IMR-90 (cell line): ENCODE data around the gene LPCAT4. TPM values are rescaled to one million over a fixed set of nuclear protein-coding genes. Genes with fewer than 3 reads are reported as not detected.

Experiments used
- ATAC-seq: fragments of 200-7000 bp; cut with Tn5 transposase; 2 replicates; pipeline ENCODE4 v1.9.1; 2020; ENCODE audit warnings: low read depth, mild to moderate bottlenecking, moderate library complexity
- BruUV-seq: library from RNA; stranded (reverse); fragments of 400-500 nt; replicated peaks from 2 replicates; lab custom pipeline; 2021; lab: Mats Ljungman, UMichigan
- CTCF ChIA-PET: fragments of 300-600 bp; formaldehyde crosslinking; extraction: SDS; loops from one replicate; lab custom pipeline; 2021; ENCODE audit warnings: antibody characterized with exemption; lab: Yijun Ruan, JAX
- POLR2A ChIA-PET: fragments of 300-600 bp; sonication (Branson Sonifier 250); formaldehyde crosslinking; loops from one replicate; lab custom pipeline; 2022; ENCODE audit warnings: antibody characterized with exemption; ENCODE audit not compliant: unreplicated experiment; lab: Charles Lee
- DNase-seq: peaks from one replicate; pipeline ENCODE4 v3.0.0; 2013
- H2AFZ ChIP-seq: replicated peaks from 2 replicates; pipeline ENCODE3; 2013; ENCODE audit warnings: low read length, mild to moderate bottlenecking; ENCODE audit not compliant: poor library complexity
- H2AK5ac ChIP-seq: 2 replicates; pipeline ENCODE4 v1.6.1; 2013; ENCODE audit warnings: low read depth, low read length, inconsistent platforms
- H2AK9ac ChIP-seq: replicated peaks from 2 replicates; pipeline ENCODE3; 2013; ENCODE audit warnings: mild to moderate bottlenecking, low read depth, low read length, moderate library complexity; ENCODE audit not compliant: poor library complexity
- H2BK120ac ChIP-seq: 2 replicates; pipeline ENCODE4 v1.6.1; 2013; ENCODE audit warnings: low read depth, low read length, inconsistent platforms
- H2BK15ac ChIP-seq: 3 replicates; pipeline ENCODE4 v1.6.1; 2013; ENCODE audit warnings: low read depth, low read length, inconsistent platforms
- H2BK20ac ChIP-seq: 2 replicates; pipeline ENCODE4 v1.6.1; 2013; ENCODE audit warnings: low read depth, mild to moderate bottlenecking, inconsistent platforms, low read length, moderate library complexity
- H2BK5ac ChIP-seq: 2 replicates; pipeline ENCODE4 v1.6.1; 2013; ENCODE audit warnings: mild to moderate bottlenecking, low read depth, low read length, inconsistent platforms; ENCODE audit not compliant: poor library complexity, severe bottlenecking
- H3K14ac ChIP-seq: replicated peaks from 2 replicates; pipeline ENCODE4 v1.6.1; 2013; ENCODE audit warnings: low read depth, low read length, inconsistent platforms
- H3K18ac ChIP-seq: 2 replicates; pipeline ENCODE4 v1.6.1; 2013; ENCODE audit warnings: low read depth, low read length, control low read depth
- H3K23ac ChIP-seq: 2 replicates; pipeline ENCODE4 v1.6.1; 2013; ENCODE audit warnings: low read depth, low read length, inconsistent platforms
- H3K27ac ChIP-seq: 2 replicates; pipeline ENCODE4 v1.5.1; 2013; ENCODE audit warnings: mild to moderate bottlenecking, control low read depth, low read length; ENCODE audit not compliant: insufficient read depth
- H3K27me3 ChIP-seq: 2 replicates; pipeline ENCODE4 v1.6.1; 2013; ENCODE audit warnings: low read length; ENCODE audit not compliant: control insufficient read depth, insufficient read depth
- H3K36me3 ChIP-seq: 2 replicates; pipeline ENCODE4 v1.6.1; 2013; ENCODE audit warnings: low read length, mixed read lengths; ENCODE audit not compliant: control insufficient read depth, insufficient read depth
- H3K4ac ChIP-seq: 2 replicates; pipeline ENCODE4 v1.6.1; 2013; ENCODE audit warnings: low read depth, low read length, inconsistent platforms
- H3K4me1 ChIP-seq: 2 replicates; pipeline ENCODE4 v1.6.1; 2013; ENCODE audit warnings: low read length, mixed read lengths; ENCODE audit not compliant: control insufficient read depth, insufficient read depth
- H3K4me2 ChIP-seq: 2 replicates; pipeline ENCODE4 v1.6.1; 2013; ENCODE audit warnings: low read depth, mild to moderate bottlenecking, control low read depth, low read length, moderate library complexity
- H3K4me3 ChIP-seq: 2 replicates; pipeline ENCODE4 v1.5.1; 2013; ENCODE audit warnings: low read depth, mild to moderate bottlenecking, control low read depth, low read length, moderate library complexity; ENCODE audit not compliant: insufficient read depth
- H3K56ac ChIP-seq: 2 replicates; pipeline ENCODE4 v1.6.1; 2013; ENCODE audit warnings: low read length, inconsistent platforms; ENCODE audit not compliant: insufficient read depth; ENCODE audit errors: extremely low read depth
- H3K79me1 ChIP-seq, 2 experiments: 2 replicates each; pipeline ENCODE4 v1.6.1; 2013; ENCODE audit warnings: low read length in 2 of 2, inconsistent platforms in 1 of 2, low read depth in 1 of 2
- H3K9ac ChIP-seq: 2 replicates; pipeline ENCODE4 v1.6.1; 2013; ENCODE audit warnings: low read depth, low read length, control low read depth
- H3K9me1 ChIP-seq: 2 replicates; pipeline ENCODE4 v1.6.1; 2013; ENCODE audit warnings: low read length, inconsistent platforms; ENCODE audit not compliant: insufficient read depth
- H3K9me3 ChIP-seq: 2 replicates; pipeline ENCODE4 v1.6.1; 2013; ENCODE audit warnings: low read length; ENCODE audit not compliant: control insufficient read depth, insufficient read depth
- H4K20me1 ChIP-seq: 2 replicates; pipeline ENCODE4 v1.6.1; 2013; ENCODE audit warnings: low read length, inconsistent platforms; ENCODE audit not compliant: insufficient read depth
- H4K5ac ChIP-seq: 2 replicates; pipeline ENCODE4 v1.6.1; 2013; ENCODE audit warnings: mild to moderate bottlenecking, low read depth, low read length, control low read depth
- H4K8ac ChIP-seq, 2 experiments: 2 replicates each; pipeline ENCODE4 v1.6.1; 2013; ENCODE audit warnings: low read depth in 2 of 2, low read length in 2 of 2, control low read depth in 1 of 2, inconsistent platforms in 1 of 2
- H4K91ac ChIP-seq: 2 replicates; pipeline ENCODE4 v1.6.1; 2013; ENCODE audit warnings: low read depth, low read length, inconsistent platforms; ENCODE audit not compliant: insufficient read depth
- BHLHE40 ChIP-seq: fragments of 150-350 bp; IDR thresholded peaks from 2 replicates; pipeline ENCODE4 v1.6.1; 2016; ENCODE audit warnings: mild to moderate bottlenecking, low read depth, low read length
- MAFK ChIP-seq: IDR thresholded peaks from 2 replicates; pipeline ENCODE4 v1.6.1; 2012; ENCODE audit warnings: low read depth, low read length, improper control_type of control experiment
- MXI1 ChIP-seq: IDR thresholded peaks from 2 replicates; pipeline ENCODE4 v1.6.1; 2012; ENCODE audit warnings: low read depth, mild to moderate bottlenecking, low read length, moderate library complexity, borderline replicate concordance
- RAD21 ChIP-seq: IDR thresholded peaks from 2 replicates; pipeline ENCODE4 v1.6.1; 2012; ENCODE audit warnings: low read length, improper control_type of control experiment
- RFX5 ChIP-seq: IDR thresholded peaks from 2 replicates; pipeline ENCODE4 v1.8.0; 2012; ENCODE audit warnings: low read depth, mild to moderate bottlenecking, low read length, moderate library complexity
- WGBS, 2 experiments: methylation state at CpG; one replicate each; pipeline versions ENCODE4 v1.1.5 to v1.1.7; 2013; ENCODE audit warnings: missing lambda C conversion rate in 2 of 2; ENCODE audit not compliant: insufficient read length in 1 of 2; ENCODE audit errors: extremely low coverage in 2 of 2; 5-methylcytosine and 5-hydroxymethylcytosine counted together
- dilution Hi-C: fragments of 300-500 bp; cut with HindIII; formaldehyde crosslinking; loops from one replicate; pipeline ENCODE4 v1.14.3; 2018; ENCODE audit warnings: low sequenced_read_pairs; ENCODE audit not compliant: unreplicated experiment
- in situ Hi-C: fragments of 300-500 bp; cut with MboI; formaldehyde crosslinking; loops from 3 replicates; pipeline ENCODE4 v1.14.3; 2019; ENCODE audit warnings: low sequenced_read_pairs, inconsistent platforms, mixed read lengths
- intact Hi-C: fragments of 100-400 bp; cut with micrococcal nuclease; formaldehyde crosslinking; loops from 2 replicates; pipeline ENCODE4 v1.10.0; 2022
- polyA plus RNA-seq, 3 experiments: library from polyadenylated mRNA; depleted of rRNA; stranded (reverse); fragments of >200 nt; gene quantifications; 2 replicates each; pipeline ENCODE4 v1.2.3, GENCODE V29; 2012; ENCODE audit warnings: low replicate concordance in 1 of 3
- total RNA-seq: library from RNA; depleted of rRNA; stranded (reverse); fragments of >200 nt; gene quantifications from 2 replicates; pipeline ENCODE4 v1.2.3, GENCODE V29; 2012
- TF ChIP-seq, protein P1 (sequence below): fragments of 150-350 bp; IDR thresholded peaks from 2 replicates; pipeline ENCODE4 v1.6.1; 2016; ENCODE audit warnings: low read depth, mild to moderate bottlenecking, low read length, moderate library complexity, borderline replicate concordance

The LPCAT4 gene
- total and polyA plus RNA-seq, 2 of the 4 experiments (the other 2 are of a cell fraction) = 3.8 to 44.4 TPM

DNA sequence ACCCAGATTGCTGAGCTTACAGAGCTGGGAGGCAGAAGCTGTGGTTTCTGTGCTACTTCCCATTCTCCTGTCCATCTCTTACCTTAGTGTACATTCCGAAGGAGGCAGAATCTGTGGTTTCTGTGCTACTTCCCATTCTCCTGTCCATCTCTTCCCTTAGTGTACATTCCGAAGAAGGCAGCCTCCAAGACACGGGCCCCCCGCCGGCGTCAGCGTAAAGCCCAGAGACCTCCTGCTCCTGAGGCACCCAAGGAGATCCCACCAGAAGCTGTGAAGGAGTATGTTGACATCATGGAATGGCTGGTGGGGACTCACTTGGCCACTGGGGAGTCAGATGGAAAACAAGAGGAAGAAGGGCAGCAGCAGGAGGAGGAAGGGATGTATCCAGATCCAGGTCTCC is 12.7 kb downstream of the LPCAT4 start:
- Histone ChIP-seq H2BK5ac (no peak overlapping the region), H3K4me1 (no peaks in the 10 kb centered on the region), H3K36me3 (peaks cover 13% of the 10 kb centered on the region), H3K56ac (no peak overlapping the region), H3K23ac (no peak overlapping the region), H3K4me3 (no peak overlapping the region), H3K9ac (no peak overlapping the region), H4K8ac (no peak overlapping the region), H3K4me2 (no peak overlapping the region), H4K20me1 (no peaks in the 10 kb centered on the region), H3K79me1 (no peaks in the 10 kb centered on the region), H2BK20ac (no peak overlapping the region), H2AFZ (no peak overlapping the region), H3K14ac (no peak overlapping the region), H3K9me3 (no peaks in the 10 kb centered on the region), H3K4ac (no peak overlapping the region), H2AK5ac (no peak overlapping the region), H3K27me3 (no peaks in the 10 kb centered on the region), H3K18ac (no peak overlapping the region), H4K5ac (no peak overlapping the region), H2BK120ac (no peak overlapping the region), H3K9me1 (no peaks in the 10 kb centered on the region), H4K91ac (no peak overlapping the region), H3K27ac (no peak overlapping the region), H2AK9ac (no peak overlapping the region), H2BK15ac (no peak overlapping the region)
- POLR2A ChIA-PET = no interaction called here
- BruUV-seq = no TSS peak
- dilution Hi-C loops = no loop called here
- no peak for TF ChIP-seq MAFK
- TF ChIP-seq, protein P1, sequence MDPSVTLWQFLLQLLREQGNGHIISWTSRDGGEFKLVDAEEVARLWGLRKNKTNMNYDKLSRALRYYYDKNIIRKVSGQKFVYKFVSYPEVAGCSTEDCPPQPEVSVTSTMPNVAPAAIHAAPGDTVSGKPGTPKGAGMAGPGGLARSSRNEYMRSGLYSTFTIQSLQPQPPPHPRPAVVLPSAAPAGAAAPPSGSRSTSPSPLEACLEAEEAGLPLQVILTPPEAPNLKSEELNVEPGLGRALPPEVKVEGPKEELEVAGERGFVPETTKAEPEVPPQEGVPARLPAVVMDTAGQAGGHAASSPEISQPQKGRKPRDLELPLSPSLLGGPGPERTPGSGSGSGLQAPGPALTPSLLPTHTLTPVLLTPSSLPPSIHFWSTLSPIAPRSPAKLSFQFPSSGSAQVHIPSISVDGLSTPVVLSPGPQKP = no peak
- no peak for TF ChIP-seq MXI1
- no peak for TF ChIP-seq RAD21
- no peak for TF ChIP-seq RFX5
- TF ChIP-seq BHLHE40 = no peak
- in situ Hi-C loops = no loop called here
- 97% methylated on average over 6 of the region's 7 CpGs; no CpG with 5 or more reads in 1 of the 2 experiments for whole genome bisulfite sequencing, 2 experiments
- ATAC-seq = no peak
- intact Hi-C loops = no loop called here
- DNase-seq = no peak
- CTCF ChIA-PET = no interaction called here
